ENCODE measurements around the gene ARL11.

ARL11 gene

GRCh38 chr13:49649244-49649962, 21.1 kb downstream of the ARL11 start:
- no peak for DNase-seq (ENCODE audit: low read depth in 2 of 2)

- no peak for DNase-seq (ENCODE audit: low read depth in 2 of 2)
These were observed 21.6 kb downstream of the ARL11 start for GRCh38 chr13:49649963-49650312.

GRCh38 chr13:49651570-49652354, 23.5 kb downstream of the ARL11 start:
- no peak for DNase-seq (ENCODE audit: low read depth in 2 of 2)

- DNase-seq (ENCODE audit: low read depth in 2 of 2): no peak
These were observed 24.3 kb downstream of the ARL11 start for GRCh38 chr13:49652355-49653305.

GRCh38 chr13:49653478-49653877, 25.2 kb downstream of the ARL11 start:
- no peak for DNase-seq (ENCODE audit: low read depth in 2 of 2)

- no peak for DNase-seq (ENCODE audit: low read depth in 2 of 2)
These were observed 25.7 kb downstream of the ARL11 start for GRCh38 chr13:49654011-49654410.

- no peak for DNase-seq (ENCODE audit: low read depth in 2 of 2)
These were observed 27.6 kb downstream of the ARL11 start for GRCh38 chr13:49655906-49656305.

- DNase-seq (ENCODE audit: low read depth in 2 of 2): no peak
These were observed 28.9 kb downstream of the ARL11 start for GRCh38 chr13:49657241-49657641.

- DNase-seq (ENCODE audit: low read depth in 2 of 2): no peak
These were observed 36.3 kb downstream of the ARL11 start for GRCh38 chr13:49664606-49665005.

GRCh38 chr13:49667773-49668172, 39.5 kb downstream of the ARL11 start:
- DNase-seq (ENCODE audit: low read depth in 2 of 2): no peak

GRCh38 chr13:49669735-49670309, 41.5 kb downstream of the ARL11 start:
- DNase-seq (ENCODE audit: low read depth in 2 of 2): no peak

- no peak for DNase-seq (ENCODE audit: low read depth in 2 of 2)
These were observed 42.5 kb downstream of the ARL11 start for GRCh38 chr13:49670828-49671227.

- DNase-seq (ENCODE audit: low read depth in 2 of 2): no peak
These were observed 48.4 kb downstream of the ARL11 start for GRCh38 chr13:49676581-49677298.

GRCh38 chr13:49678191-49678914, 50.0 kb downstream of the ARL11 start:
- no peak for DNase-seq (ENCODE audit: low read depth in 2 of 2)

GRCh38 chr13:49679246-49679645, 50.9 kb downstream of the ARL11 start:
- no peak for DNase-seq (ENCODE audit: low read depth in 2 of 2)

- DNase-seq (ENCODE audit: low read depth in 2 of 2): no peak
These were observed 53.6 kb downstream of the ARL11 start for GRCh38 chr13:49681842-49682435.
